ENCODE data around the gene FNBP1.
"Not testable (repeated sequence)": the region's sequence is repeated elsewhere in the genome, so short reads cannot be mapped to it uniquely, and the experiment has no call there.

Gene FNBP1

GRCh38 chr9:130020618-130021017, 22.4 kb downstream of the FNBP1 start:
- DNase-seq: no peak

- DNase-seq: no peak
Observed at GRCh38 chr9:130018265-130018664, 24.7 kb downstream of the FNBP1 start.

- not testable (repeated sequence) for DNase-seq
Observed at GRCh38 chr9:130017510-130017909, 25.5 kb downstream of the FNBP1 start.

- DNase-seq: no peak
Observed at GRCh38 chr9:130017076-130017475, 25.9 kb downstream of the FNBP1 start.

GRCh38 chr9:130015353-130016019, 27.5 kb downstream of the FNBP1 start:
- DNase-seq: no peak

- no peak for DNase-seq
Observed at GRCh38 chr9:130013326-130013725, 29.7 kb downstream of the FNBP1 start.

- no peak for DNase-seq
Observed at GRCh38 chr9:130010151-130010988, 32.6 kb downstream of the FNBP1 start.

GRCh38 chr9:130009546-130009945, 33.4 kb downstream of the FNBP1 start:
- not testable (repeated sequence) for DNase-seq

- no peak for DNase-seq
Observed at GRCh38 chr9:130008538-130008937, 34.5 kb downstream of the FNBP1 start.

- not testable (repeated sequence) for DNase-seq
Observed at GRCh38 chr9:130006952-130007351, 36.0 kb downstream of the FNBP1 start.

- DNase-seq: no peak
Observed at GRCh38 chr9:130003943-130004552, 38.9 kb downstream of the FNBP1 start.

- no peak for DNase-seq
Observed at GRCh38 chr9:130002320-130002719, 40.7 kb downstream of the FNBP1 start.

- DNase-seq: no peak
Observed at GRCh38 chr9:130001190-130001589, 41.8 kb downstream of the FNBP1 start.

- no peak for DNase-seq
Observed at GRCh38 chr9:129999141-129999510, 43.9 kb downstream of the FNBP1 start.

- DNase-seq: no peak
Observed at GRCh38 chr9:129998491-129999140, 44.4 kb downstream of the FNBP1 start.

GRCh38 chr9:129997706-129998105, 45.3 kb downstream of the FNBP1 start:
- not testable (repeated sequence) for DNase-seq

GRCh38 chr9:129996161-129996830, 46.7 kb downstream of the FNBP1 start:
- DNase-seq: no peak

- no peak for DNase-seq
Observed at GRCh38 chr9:129995409-129996160, 47.4 kb downstream of the FNBP1 start.

- DNase-seq: no peak
Observed at GRCh38 chr9:129994882-129995281, 48.1 kb downstream of the FNBP1 start.

GRCh38 chr9:129991139-129991538, 51.9 kb downstream of the FNBP1 start:
- not testable (repeated sequence) for DNase-seq

- no peak for DNase-seq
Observed at GRCh38 chr9:129990269-129991010, 52.5 kb downstream of the FNBP1 start.

All from NCI-H446 (cell line).